Measurements from ENCODE around the gene HIVEP2. TPM values are rescaled to one million over a fixed set of nuclear protein-coding genes. Genes with fewer than 3 reads are reported as not detected.

HIVEP2 gene
- total RNA-seq, 1 experiment from 2014 or later, result 3.0 TPM

- Histone ChIP-seq H3K36me3 (ENCODE audit: insufficient read depth, low read length) (no peaks in the 10 kb centered on the region), H4K20me1 (ENCODE audit: insufficient read depth, low read depth, low read length) (no peaks in the 10 kb centered on the region), H3K27me3 (ENCODE audit: low read length) (no peaks in the 10 kb centered on the region), H3K27ac (ENCODE audit: low read length) (no peak overlapping the region), H3K4me1 (ENCODE audit: low read length) (no peaks in the 10 kb centered on the region), H3K9me2 (replicated peaks; ENCODE audit: insufficient read depth, low read length) (no peaks in the 10 kb centered on the region), H3K9me3 (ENCODE audit: low read length) (no peaks in the 10 kb centered on the region), H3K4me3 (ENCODE audit: low read length) (no peak overlapping the region), H2AFZ (ENCODE audit: low read length) (no peak overlapping the region), H3K79me2 (ENCODE audit: low read length) (no peaks in the 10 kb centered on the region), H3K4me2 (ENCODE audit: low read depth, low read length, poor library complexity, severe bottlenecking) (no peak overlapping the region), H3K9ac (ENCODE audit: low read length) (no peak overlapping the region)
- no peak for DNase-seq
Measured at GRCh38 chr6:142751452-142751851, 193.5 kb downstream of the HIVEP2 start.

- Histone ChIP-seq H3K9me2 (replicated peaks; ENCODE audit: insufficient read depth, low read length) (no peaks in the 10 kb centered on the region), H3K27me3 (ENCODE audit: low read length) (no peaks in the 10 kb centered on the region), H3K4me1 (ENCODE audit: low read length) (no peaks in the 10 kb centered on the region), H3K4me2 (ENCODE audit: low read depth, low read length, poor library complexity, severe bottlenecking) (no peak overlapping the region), H3K4me3 (ENCODE audit: low read length) (no peak overlapping the region), H3K79me2 (ENCODE audit: low read length) (no peaks in the 10 kb centered on the region), H3K27ac (ENCODE audit: low read length) (no peak overlapping the region), H3K36me3 (ENCODE audit: insufficient read depth, low read length) (no peaks in the 10 kb centered on the region), H3K9ac (ENCODE audit: low read length) (no peak overlapping the region), H4K20me1 (ENCODE audit: insufficient read depth, low read depth, low read length) (no peaks in the 10 kb centered on the region), H2AFZ (ENCODE audit: low read length) (no peak overlapping the region), H3K9me3 (ENCODE audit: low read length) (no peaks in the 10 kb centered on the region)
- no peak for DNase-seq
Measured at GRCh38 chr6:142750998-142751397, 194.0 kb downstream of the HIVEP2 start.

- Histone ChIP-seq H3K79me2 (ENCODE audit: low read length) (no peaks in the 10 kb centered on the region), H3K27me3 (ENCODE audit: low read length) (no peaks in the 10 kb centered on the region)
- DNase-seq, result no peak
Measured at GRCh38 chr6:142749556-142749955, 195.4 kb downstream of the HIVEP2 start.

GRCh38 chr6:142746524-142746923, 198.5 kb downstream of the HIVEP2 start:
- H3K9ac ChIP-seq (ENCODE audit: low read length), result no peak overlapping the region
- H3K4me2 ChIP-seq (ENCODE audit: low read depth, low read length, poor library complexity, severe bottlenecking), result no peak overlapping the region
- no peak overlapping the region for H3K27ac ChIP-seq (ENCODE audit: low read length)
- no peaks in the 10 kb centered on the region for H3K4me1 ChIP-seq (ENCODE audit: low read length)
- no peaks in the 10 kb centered on the region for H3K9me2 ChIP-seq (replicated peaks; ENCODE audit: insufficient read depth, low read length)
- no peaks in the 10 kb centered on the region for H3K36me3 ChIP-seq (ENCODE audit: insufficient read depth, low read length)
- DNase-seq, result peak; percentile 65
- H3K4me3 ChIP-seq (ENCODE audit: low read length), result no peak overlapping the region
- H3K79me2 ChIP-seq (ENCODE audit: low read length), result no peaks in the 10 kb centered on the region
- H3K27me3 ChIP-seq (ENCODE audit: low read length), result no peaks in the 10 kb centered on the region
- no peaks in the 10 kb centered on the region for H3K9me3 ChIP-seq (ENCODE audit: low read length)
- H2AFZ ChIP-seq (ENCODE audit: low read length), result no peak overlapping the region
- H4K20me1 ChIP-seq (ENCODE audit: insufficient read depth, low read depth, low read length), result no peaks in the 10 kb centered on the region

More at GRCh38 chr6:142749556-142749955, 195.4 kb downstream of the HIVEP2 start:
- H3K9me2 ChIP-seq (replicated peaks; ENCODE audit: insufficient read depth, low read length), result no peaks in the 10 kb centered on the region
- no peaks in the 10 kb centered on the region for H4K20me1 ChIP-seq (ENCODE audit: insufficient read depth, low read depth, low read length)
- no peaks in the 10 kb centered on the region for H3K4me1 ChIP-seq (ENCODE audit: low read length)
- no peak overlapping the region for H2AFZ ChIP-seq (ENCODE audit: low read length)
- no peak overlapping the region for H3K4me2 ChIP-seq (ENCODE audit: low read depth, low read length, poor library complexity, severe bottlenecking)
- H3K36me3 ChIP-seq (ENCODE audit: insufficient read depth, low read length), result no peaks in the 10 kb centered on the region
- H3K4me3 ChIP-seq (ENCODE audit: low read length), result no peak overlapping the region
- H3K9me3 ChIP-seq (ENCODE audit: low read length), result no peaks in the 10 kb centered on the region
- H3K9ac ChIP-seq (ENCODE audit: low read length), result no peak overlapping the region
- H3K27ac ChIP-seq (ENCODE audit: low read length), result no peak overlapping the region

- Histone ChIP-seq H3K27me3 (ENCODE audit: low read length) (no peaks in the 10 kb centered on the region), H3K4me2 (ENCODE audit: low read depth, low read length, poor library complexity, severe bottlenecking) (no peak overlapping the region), H3K27ac (ENCODE audit: low read length) (no peak overlapping the region), H3K9ac (ENCODE audit: low read length) (no peak overlapping the region), H3K79me2 (ENCODE audit: low read length) (no peaks in the 10 kb centered on the region), H3K4me1 (ENCODE audit: low read length) (no peaks in the 10 kb centered on the region), H3K4me3 (ENCODE audit: low read length) (no peak overlapping the region), H2AFZ (ENCODE audit: low read length) (no peak overlapping the region), H3K36me3 (ENCODE audit: insufficient read depth, low read length) (no peaks in the 10 kb centered on the region), H4K20me1 (ENCODE audit: insufficient read depth, low read depth, low read length) (no peaks in the 10 kb centered on the region), H3K9me3 (ENCODE audit: low read length) (no peaks in the 10 kb centered on the region), H3K9me2 (replicated peaks; ENCODE audit: insufficient read depth, low read length) (no peaks in the 10 kb centered on the region)
- DNase-seq, result no peak
Measured at GRCh38 chr6:142744836-142745235, 200.1 kb downstream of the HIVEP2 start.

GRCh38 chr6:142740449-142740848, 204.5 kb downstream of the HIVEP2 start:
- H2AFZ ChIP-seq (ENCODE audit: low read length), result no peak overlapping the region
- H3K4me3 ChIP-seq (ENCODE audit: low read length), result no peak overlapping the region
- H3K79me2 ChIP-seq (ENCODE audit: low read length), result no peaks in the 10 kb centered on the region
- H3K36me3 ChIP-seq (ENCODE audit: insufficient read depth, low read length), result no peaks in the 10 kb centered on the region
- no peak overlapping the region for H3K9ac ChIP-seq (ENCODE audit: low read length)
- H3K27ac ChIP-seq (ENCODE audit: low read length), result no peak overlapping the region
- H3K4me2 ChIP-seq (ENCODE audit: low read depth, low read length, poor library complexity, severe bottlenecking), result no peak overlapping the region
- H3K9me3 ChIP-seq (ENCODE audit: low read length), result no peaks in the 10 kb centered on the region
- no peaks in the 10 kb centered on the region for H3K9me2 ChIP-seq (replicated peaks; ENCODE audit: insufficient read depth, low read length)
- H3K4me1 ChIP-seq (ENCODE audit: low read length), result no peaks in the 10 kb centered on the region
- no peaks in the 10 kb centered on the region for H3K27me3 ChIP-seq (ENCODE audit: low read length)
- DNase-seq, result no peak
- no peaks in the 10 kb centered on the region for H4K20me1 ChIP-seq (ENCODE audit: insufficient read depth, low read depth, low read length)

GRCh38 chr6:142738731-142739130, 206.2 kb downstream of the HIVEP2 start:
- Histone ChIP-seq H3K4me1 (ENCODE audit: low read length) (no peaks in the 10 kb centered on the region), H3K79me2 (ENCODE audit: low read length) (no peaks in the 10 kb centered on the region), H3K27ac (ENCODE audit: low read length) (no peak overlapping the region), H3K9ac (ENCODE audit: low read length) (no peak overlapping the region), H3K36me3 (ENCODE audit: insufficient read depth, low read length) (no peaks in the 10 kb centered on the region), H3K9me3 (ENCODE audit: low read length) (no peaks in the 10 kb centered on the region), H4K20me1 (ENCODE audit: insufficient read depth, low read depth, low read length) (no peaks in the 10 kb centered on the region), H3K9me2 (replicated peaks; ENCODE audit: insufficient read depth, low read length) (no peaks in the 10 kb centered on the region), H3K27me3 (ENCODE audit: low read length) (no peaks in the 10 kb centered on the region), H3K4me2 (ENCODE audit: low read depth, low read length, poor library complexity, severe bottlenecking) (no peak overlapping the region), H2AFZ (ENCODE audit: low read length) (no peak overlapping the region), H3K4me3 (ENCODE audit: low read length) (no peak overlapping the region)
- DNase-seq, result no peak

- H3K9ac ChIP-seq (ENCODE audit: low read length), result no peak overlapping the region
- H3K36me3 ChIP-seq (ENCODE audit: insufficient read depth, low read length), result no peaks in the 10 kb centered on the region
- H3K27ac ChIP-seq (ENCODE audit: low read length), result no peak overlapping the region
- H3K4me3 ChIP-seq (ENCODE audit: low read length), result no peak overlapping the region
- H3K79me2 ChIP-seq (ENCODE audit: low read length), result no peaks in the 10 kb centered on the region
- H3K9me2 ChIP-seq (replicated peaks; ENCODE audit: insufficient read depth, low read length), result no peaks in the 10 kb centered on the region
- no peaks in the 10 kb centered on the region for H3K27me3 ChIP-seq (ENCODE audit: low read length)
- H2AFZ ChIP-seq (ENCODE audit: low read length), result no peak overlapping the region
- no peak overlapping the region for H3K4me2 ChIP-seq (ENCODE audit: low read depth, low read length, poor library complexity, severe bottlenecking)
- no peaks in the 10 kb centered on the region for H3K9me3 ChIP-seq (ENCODE audit: low read length)
- H4K20me1 ChIP-seq (ENCODE audit: insufficient read depth, low read depth, low read length), result no peaks in the 10 kb centered on the region
- no peaks in the 10 kb centered on the region for H3K4me1 ChIP-seq (ENCODE audit: low read length)
- DNase-seq, result no peak
Measured at GRCh38 chr6:142738035-142738396, 207.0 kb downstream of the HIVEP2 start.
